K562 (cell line): Measurements from ENCODE around the gene MRPS30. TPM values are rescaled to one million over a fixed set of nuclear protein-coding genes. Genes with fewer than 3 reads are reported as not detected.

ENCODE experiments used
- CREBBP ChIP-seq: IDR thresholded peaks from one replicate; pipeline ENCODE4 v1.6.1; 2012; ENCODE audit warnings: low read depth, mild to moderate bottlenecking, control low read depth, inconsistent platforms, low read length
- ELF4 ChIP-seq: fragments of 450-650 bp; formaldehyde crosslinking; IDR thresholded peaks from 2 replicates; pipeline ENCODE4 v1.4.0; 2022; ENCODE audit warnings: missing genetic modification characterization
- EZH2 ChIP-seq: IDR thresholded peaks from 2 replicates; pipeline ENCODE4 v1.6.1; 2012; ENCODE audit warnings: low read depth, mild to moderate bottlenecking, inconsistent platforms, low read length, borderline replicate concordance
- FOSL1 ChIP-seq: fragments of 200-800 bp; sonication (Bioruptor generic); conservative IDR thresholded peaks from 2 replicates; pipeline ENCODE4 v1.6.1; 2016; ENCODE audit warnings: missing genetic modification characterization, missing compliant biosample characterization
- FOXJ3 ChIP-seq: sonication (generic); formaldehyde crosslinking; IDR thresholded peaks from 2 replicates; pipeline ENCODE4 v1.4.0; 2020; ENCODE audit warnings: mild to moderate bottlenecking, missing genetic modification reagents
- MECOM ChIP-seq: fragments of 250-450 bp; sonication (Bioruptor Pico); IDR thresholded peaks from 2 replicates; pipeline ENCODE4 v1.8.0; 2022; ENCODE audit warnings: inconsistent platforms
- REST ChIP-seq, 2 experiments: fragments of 450-650 bp; formaldehyde crosslinking in 1 of 2; IDR thresholded peaks; 2 replicates each; pipeline versions ENCODE4 v1.4.0 to v1.6.1; 2014 to 2020; ENCODE audit warnings: mild to moderate bottlenecking in 2 of 2, borderline replicate concordance in 1 of 2, low read depth in 1 of 2
- SRF ChIP-seq, 2 experiments: fragments of 250-450, 450-650 bp in 1 of 2; sonication (Bioruptor Pico) in 1 of 2; sonication (generic) in 1 of 2; formaldehyde crosslinking; IDR thresholded peaks; 2 replicates each; pipeline versions ENCODE4 v1.5.0 to v1.5.1; 2020 to 2022; ENCODE audit warnings: mild to moderate bottlenecking in 1 of 2, missing genetic modification reagents in 1 of 2
- ZFP36 ChIP-seq: fragments of 150-350 bp; IDR thresholded peaks from 2 replicates; pipeline ENCODE4 v1.6.1; 2018; ENCODE audit warnings: low read length, low read depth; ENCODE audit not compliant: partially characterized antibody
- polyA plus RNA-seq, 8 experiments: library from polyadenylated mRNA; depleted of rRNA in 4 of 8; stranded (reverse) in 5 of 8; unstranded in 3 of 8; fragments of >200 nt; fragmentation: Nextera tagmentation in 2 of 8; fragmentation: Illumina TruSeq in 1 of 8; extraction: Ambion mirVana in 2 of 8; extraction: Trizol in 1 of 8; gene quantifications; 2 replicates each; pipeline versions ENCODE4 v1.2.1 to v1.2.3, GENCODE V29; 2011 to 2014; ENCODE audit warnings: inconsistent platforms in 1 of 8, missing spikeins in 1 of 8
- total RNA-seq, 7 experiments: library from RNA; depleted of rRNA in 6 of 7; stranded (reverse); fragments of >200 nt in 6 of 7; fragmentation: Illumina TruSeq in 2 of 7; extraction: Trizol in 2 of 7; gene quantifications; 2 replicates each; pipeline versions ENCODE4 v1.2.1 to v1.2.3, GENCODE V29; 2011 to 2021; ENCODE audit warnings: low replicate concordance in 1 of 7
- TF ChIP-seq, protein P1 (sequence below): sonication (generic); formaldehyde crosslinking; IDR thresholded peaks from 2 replicates; pipeline ENCODE4 v1.8.0; 2023; ENCODE audit warnings: missing genetic modification reagents, mild to moderate bottlenecking, borderline replicate concordance
- TF ChIP-seq, protein P2 (sequence below), 2 experiments: fragments of 200-800 bp in 1 of 2; sonication (Bioruptor generic) in 1 of 2; sonication (generic) in 1 of 2; formaldehyde crosslinking in 1 of 2; IDR thresholded peaks in 1 of 2; conservative IDR thresholded peaks in 1 of 2; 2 replicates each; pipeline versions ENCODE4 v1.5.0 to v1.6.1; 2016 to 2020; ENCODE audit warnings: missing compliant biosample characterization in 1 of 2, missing genetic modification characterization in 1 of 2, missing genetic modification reagents in 1 of 2

Gene MRPS30
- total and polyA plus RNA-seq, 9 of the 15 experiments (the other 6 are each of a cell fraction or from before 2014, with no cell fraction given): 24.3 to 145 (median 114) TPM

- TF ChIP-seq, protein P1, sequence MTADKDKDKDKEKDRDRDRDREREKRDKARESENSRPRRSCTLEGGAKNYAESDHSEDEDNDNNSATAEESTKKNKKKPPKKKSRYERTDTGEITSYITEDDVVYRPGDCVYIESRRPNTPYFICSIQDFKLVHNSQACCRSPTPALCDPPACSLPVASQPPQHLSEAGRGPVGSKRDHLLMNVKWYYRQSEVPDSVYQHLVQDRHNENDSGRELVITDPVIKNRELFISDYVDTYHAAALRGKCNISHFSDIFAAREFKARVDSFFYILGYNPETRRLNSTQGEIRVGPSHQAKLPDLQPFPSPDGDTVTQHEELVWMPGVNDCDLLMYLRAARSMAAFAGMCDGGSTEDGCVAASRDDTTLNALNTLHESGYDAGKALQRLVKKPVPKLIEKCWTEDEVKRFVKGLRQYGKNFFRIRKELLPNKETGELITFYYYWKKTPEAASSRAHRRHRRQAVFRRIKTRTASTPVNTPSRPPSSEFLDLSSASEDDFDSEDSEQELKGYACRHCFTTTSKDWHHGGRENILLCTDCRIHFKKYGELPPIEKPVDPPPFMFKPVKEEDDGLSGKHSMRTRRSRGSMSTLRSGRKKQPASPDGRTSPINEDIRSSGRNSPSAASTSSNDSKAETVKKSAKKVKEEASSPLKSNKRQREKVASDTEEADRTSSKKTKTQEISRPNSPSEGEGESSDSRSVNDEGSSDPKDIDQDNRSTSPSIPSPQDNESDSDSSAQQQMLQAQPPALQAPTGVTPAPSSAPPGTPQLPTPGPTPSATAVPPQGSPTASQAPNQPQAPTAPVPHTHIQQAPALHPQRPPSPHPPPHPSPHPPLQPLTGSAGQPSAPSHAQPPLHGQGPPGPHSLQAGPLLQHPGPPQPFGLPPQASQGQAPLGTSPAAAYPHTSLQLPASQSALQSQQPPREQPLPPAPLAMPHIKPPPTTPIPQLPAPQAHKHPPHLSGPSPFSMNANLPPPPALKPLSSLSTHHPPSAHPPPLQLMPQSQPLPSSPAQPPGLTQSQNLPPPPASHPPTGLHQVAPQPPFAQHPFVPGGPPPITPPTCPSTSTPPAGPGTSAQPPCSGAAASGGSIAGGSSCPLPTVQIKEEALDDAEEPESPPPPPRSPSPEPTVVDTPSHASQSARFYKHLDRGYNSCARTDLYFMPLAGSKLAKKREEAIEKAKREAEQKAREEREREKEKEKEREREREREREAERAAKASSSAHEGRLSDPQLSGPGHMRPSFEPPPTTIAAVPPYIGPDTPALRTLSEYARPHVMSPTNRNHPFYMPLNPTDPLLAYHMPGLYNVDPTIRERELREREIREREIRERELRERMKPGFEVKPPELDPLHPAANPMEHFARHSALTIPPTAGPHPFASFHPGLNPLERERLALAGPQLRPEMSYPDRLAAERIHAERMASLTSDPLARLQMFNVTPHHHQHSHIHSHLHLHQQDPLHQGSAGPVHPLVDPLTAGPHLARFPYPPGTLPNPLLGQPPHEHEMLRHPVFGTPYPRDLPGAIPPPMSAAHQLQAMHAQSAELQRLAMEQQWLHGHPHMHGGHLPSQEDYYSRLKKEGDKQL (CRISPR knock-in tag): no peak
- no peak for TF ChIP-seq CREBBP
- TF ChIP-seq ZFP36: no peak
- TF ChIP-seq FOXJ3 (CRISPR knock-in tag): no peak
- TF ChIP-seq MECOM (CRISPR knock-in tag): no peak
- TF ChIP-seq REST (IDR thresholded peaks at IDR 0.05; ENCODE audit: borderline replicate concordance): no peak
- TF ChIP-seq REST (CRISPR knock-in tag; IDR thresholded peaks at IDR 0.05; ENCODE audit: low read depth): peak; percentile 8; the same call in 1 of the 2 replicates
- no peak for TF ChIP-seq EZH2
- TF ChIP-seq, protein P2, sequence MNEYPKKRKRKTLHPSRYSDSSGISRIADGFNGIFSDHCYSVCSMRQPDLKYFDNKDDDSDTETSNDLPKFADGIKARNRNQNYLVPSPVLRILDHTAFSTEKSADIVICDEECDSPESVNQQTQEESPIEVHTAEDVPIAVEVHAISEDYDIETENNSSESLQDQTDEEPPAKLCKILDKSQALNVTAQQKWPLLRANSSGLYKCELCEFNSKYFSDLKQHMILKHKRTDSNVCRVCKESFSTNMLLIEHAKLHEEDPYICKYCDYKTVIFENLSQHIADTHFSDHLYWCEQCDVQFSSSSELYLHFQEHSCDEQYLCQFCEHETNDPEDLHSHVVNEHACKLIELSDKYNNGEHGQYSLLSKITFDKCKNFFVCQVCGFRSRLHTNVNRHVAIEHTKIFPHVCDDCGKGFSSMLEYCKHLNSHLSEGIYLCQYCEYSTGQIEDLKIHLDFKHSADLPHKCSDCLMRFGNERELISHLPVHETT (CRISPR knock-in tag; conservative IDR thresholded peaks at IDR 0.05 in 1 of 2, IDR thresholded peaks at IDR 0.05 in 1 of 2): no peak; a peak in 1 of 4 replicates
- TF ChIP-seq ELF4 (CRISPR knock-in tag): no peak
- no peak for TF ChIP-seq SRF (CRISPR knock-in tag; IDR thresholded peaks at IDR 0.05)
- no peak for TF ChIP-seq FOSL1 (tag)
Measured at GRCh38 chr5:44809215-44809955, 638 bp downstream of the MRPS30 start (continued).
